ENCODE data around the gene PROCR.

- TF ChIP-seq POLR2A (IDR thresholded peaks at IDR 0.05; ENCODE audit: borderline replicate concordance, extremely low read depth, insufficient read depth, insufficient read length) (no peak), EZH2 (IDR thresholded peaks at IDR 0.05) (no peak), ZFX (IDR thresholded peaks at IDR 0.05) (no peak)
These were observed 39.9 kb upstream of the PROCR start for GRCh38 chr20:35131934-35132333.
